CD4-positive, CD25-positive, alpha-beta regulatory T cell (primary cell): ENCODE results near the gene ZNF618. TPM values are rescaled to one million over a fixed set of nuclear protein-coding genes. Genes with fewer than 3 reads are reported as not detected.
A peak's percentile ranks its signal among the peaks of the same experiment; 100 is the strongest.

Experiments
- ATAC-seq, 2 donors: fragments of 150-1000 bp; cut with Tn5 transposase; one replicate each; pipeline ENCODE4 v1.10.0; 2021; ENCODE audit warnings: low read depth in 2 of 2, moderate number of reproducible peaks in 2 of 2, moderate library complexity in 1 of 2
- DNase-seq, 3 donors: peaks; one replicate each; pipeline versions ENCODE4 v3.0.0 to v3.0.0-alpha.2; 2012 to 2022; ENCODE audit warnings: mixed read lengths in 1 of 3
- H3K27ac ChIP-seq: one replicate; pipeline ENCODE4 v1.7.0; 2013; ENCODE audit warnings: mild to moderate bottlenecking, low read length; ENCODE audit not compliant: insufficient read depth, poor library complexity, severe bottlenecking
- H3K27me3 ChIP-seq: one replicate; pipeline ENCODE4 v1.7.0; 2013; ENCODE audit warnings: low read length; ENCODE audit not compliant: control insufficient read depth, insufficient read depth
- H3K36me3 ChIP-seq: one replicate; pipeline ENCODE4 v1.7.0; 2013; ENCODE audit warnings: mild to moderate bottlenecking, low read length, moderate library complexity; ENCODE audit not compliant: control insufficient read depth, insufficient read depth
- H3K4me1 ChIP-seq: 2 replicates; pipeline ENCODE4 v1.7.0; 2013; ENCODE audit warnings: mild to moderate bottlenecking, low read length; ENCODE audit not compliant: insufficient read depth, control insufficient read depth, poor library complexity, severe bottlenecking
- H3K4me3 ChIP-seq: one replicate; pipeline ENCODE4 v1.7.0; 2013; ENCODE audit warnings: low read depth, mild to moderate bottlenecking, low read length, moderate library complexity
- H3K9me3 ChIP-seq, 2 experiments: 1 replicate in 1 of 2; 2 replicates in 1 of 2; pipeline ENCODE4 v1.7.0; 2013; ENCODE audit warnings: low read length in 2 of 2, mild to moderate bottlenecking in 1 of 2, moderate library complexity in 1 of 2; ENCODE audit not compliant: control insufficient read depth in 2 of 2
- H3K27ac Mint-ChIP-seq, 3 donors: one replicate each; pipeline ENCODE4 v1.8.0; 2020 to 2022; ENCODE audit warnings: mild to moderate bottlenecking in 3 of 3, mixed read lengths in 3 of 3, moderate library complexity in 2 of 3
- H3K27me3 Mint-ChIP-seq: one replicate; pipeline ENCODE4 v1.8.0; 2022; ENCODE audit warnings: mild to moderate bottlenecking, mixed read lengths
- H3K36me3 Mint-ChIP-seq: one replicate; pipeline ENCODE4 v1.8.0; 2020; ENCODE audit warnings: mixed read lengths
- H3K4me1 Mint-ChIP-seq, 4 donors: one replicate each; pipeline ENCODE4 v1.8.0; 2020 to 2022; ENCODE audit warnings: mixed read lengths in 4 of 4, mild to moderate bottlenecking in 1 of 4
- H3K4me3 Mint-ChIP-seq, 4 donors: one replicate each; pipeline ENCODE4 v1.8.0; 2020 to 2022; ENCODE audit warnings: mild to moderate bottlenecking in 4 of 4, mixed read lengths in 4 of 4, moderate library complexity in 3 of 4
- H3K9me3 Mint-ChIP-seq, 7 donors: one replicate each; pipeline ENCODE4 v1.8.0; 2020 to 2022; ENCODE audit warnings: mixed read lengths in 7 of 7, mild to moderate bottlenecking in 3 of 7, moderate library complexity in 2 of 7
- polyA plus RNA-seq, 4 donors: library from polyadenylated mRNA; unstranded; fragments of 300-500 nt; fragmentation: Illumina TruSeq; gene quantifications; one replicate each; pipeline ENCODE4 v1.2.3, GENCODE V29; 2021
- total RNA-seq: library from RNA; stranded (reverse); gene quantifications from one replicate; pipeline ENCODE4 v1.2.3, GENCODE V29; 2022

Gene ZNF618
- total and polyA plus RNA-seq, 5 donors from 2014 or later = 0.86 TPM; not detected in 4

DNA sequence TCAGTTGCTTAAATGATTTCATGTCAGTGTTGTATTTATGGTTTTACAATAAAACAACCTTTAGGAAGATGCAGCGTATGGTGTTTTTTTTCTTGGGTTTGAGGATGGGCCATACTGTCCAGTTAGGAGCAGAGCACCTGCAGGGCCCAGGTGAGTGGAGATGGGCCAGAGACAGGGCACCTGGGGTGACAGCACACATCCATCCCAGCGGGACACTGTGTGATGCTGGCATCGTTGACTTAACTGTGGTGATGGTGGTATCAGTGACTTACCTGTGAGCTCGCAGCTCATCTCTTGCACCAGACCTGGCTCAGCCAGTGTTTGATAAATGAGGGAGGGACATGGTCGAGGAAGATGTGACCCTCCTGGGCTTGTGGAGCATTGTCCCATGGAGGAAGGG, 180.4 kb downstream of the ZNF618 start:
- Mint-ChIP-seq H3K27ac (peak overlapping the region in 1 of 3 donors; percentile 17), H3K36me3 (no peaks in the 10 kb centered on the region), H3K4me1 (no peaks in the 10 kb centered on the region), H3K4me3 (no peak overlapping the region), H3K27me3 (peaks cover 6% of the 10 kb centered on the region), H3K9me3 (no peaks in the 10 kb centered on the region)
- Histone ChIP-seq H3K4me3 (no peak overlapping the region), H3K27me3 (no peaks in the 10 kb centered on the region), H3K9me3 (no peaks in the 10 kb centered on the region), H3K27ac (no peak overlapping the region), H3K4me1 (no peaks in the 10 kb centered on the region), H3K36me3 (no peaks in the 10 kb centered on the region)
- DNase-seq (no peak), ATAC-seq (no peak)

DNA sequence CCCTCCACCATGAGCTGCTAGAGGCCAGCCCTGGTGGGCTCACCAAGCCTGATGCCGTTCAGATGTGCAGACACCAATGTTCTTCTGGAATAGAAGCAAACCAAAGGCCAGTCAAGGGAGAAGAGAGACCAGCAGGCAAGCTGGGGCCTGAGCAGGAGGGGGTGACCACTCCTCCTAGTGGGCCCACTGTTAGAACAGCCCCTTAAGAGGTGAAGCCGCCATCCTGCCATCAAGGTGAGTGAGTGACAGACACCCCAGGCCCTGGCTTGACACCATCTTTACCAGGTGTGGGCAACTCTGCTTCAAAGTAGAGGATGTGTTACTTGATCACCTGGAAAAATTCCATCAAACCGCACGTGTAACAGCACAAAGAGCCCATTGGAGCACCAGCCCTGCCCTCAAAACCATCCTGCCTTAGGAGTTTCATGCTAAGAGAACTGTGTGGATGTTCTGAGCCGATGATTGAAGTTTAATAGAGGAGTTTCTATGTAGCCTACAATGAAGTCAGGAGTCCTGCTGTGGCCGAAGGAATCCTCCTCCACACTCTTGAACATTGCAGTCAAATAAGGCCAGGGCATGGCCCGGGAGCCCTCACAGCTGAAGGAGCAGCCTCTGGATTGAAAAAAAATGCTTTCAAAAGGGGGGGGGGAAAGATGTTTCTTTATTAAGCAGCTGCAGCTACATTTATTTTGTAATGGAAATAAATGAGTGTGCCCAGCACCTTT, 181.2 kb downstream of the ZNF618 start:
- no peak overlapping the region for H3K27ac ChIP-seq
- DNase-seq (no peak), ATAC-seq (no peak)
- H3K4me1 ChIP-seq = no peaks in the 10 kb centered on the region
- H3K36me3 ChIP-seq = no peaks in the 10 kb centered on the region
- no peak overlapping the region for H3K4me3 ChIP-seq
- Mint-ChIP-seq H3K4me3 (no peak overlapping the region), H3K4me1 (no peaks in the 10 kb centered on the region), H3K27me3 (peaks cover 12% of the 10 kb centered on the region), H3K27ac (no peak overlapping the region), H3K9me3 (no peaks in the 10 kb centered on the region), H3K36me3 (no peaks in the 10 kb centered on the region)
- no peaks in the 10 kb centered on the region for H3K27me3 ChIP-seq
- no peaks in the 10 kb centered on the region for H3K9me3 ChIP-seq

DNA sequence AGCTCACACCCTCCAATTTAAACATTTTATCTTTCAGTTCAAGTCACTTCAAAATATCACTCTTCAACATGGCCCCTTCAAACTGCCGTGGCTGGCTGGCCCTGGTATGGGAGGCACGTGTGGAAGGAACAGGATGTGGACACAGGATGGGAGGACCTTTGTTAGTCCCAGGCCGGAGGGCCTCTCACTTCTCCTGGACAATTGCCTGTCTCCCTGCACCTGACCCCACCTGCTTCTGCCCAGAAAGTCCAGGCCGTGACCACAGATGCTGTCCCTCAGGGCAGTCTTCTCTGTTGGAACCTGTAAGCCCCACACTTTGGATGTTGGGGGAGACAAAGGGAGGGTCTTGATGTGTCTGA, 182.6 kb downstream of the ZNF618 start:
- ATAC-seq (no peak), DNase-seq (no peak)
- H3K27me3 Mint-ChIP-seq = peaks cover 12% of the 10 kb centered on the region
- H3K9me3 Mint-ChIP-seq = no peaks in the 10 kb centered on the region
- H3K4me3 ChIP-seq = no peak overlapping the region
- H3K36me3 ChIP-seq = no peaks in the 10 kb centered on the region
- H3K4me1 ChIP-seq = no peaks in the 10 kb centered on the region
- no peak overlapping the region for H3K27ac Mint-ChIP-seq
- H3K9me3 ChIP-seq = no peaks in the 10 kb centered on the region
- no peak overlapping the region for H3K4me3 Mint-ChIP-seq
- no peaks in the 10 kb centered on the region for H3K36me3 Mint-ChIP-seq
- no peaks in the 10 kb centered on the region for H3K4me1 Mint-ChIP-seq
- no peak overlapping the region for H3K27ac ChIP-seq
- H3K27me3 ChIP-seq = no peaks in the 10 kb centered on the region

GRCh38 chr9:114059047-114059803, 183.1 kb downstream of the ZNF618 start:
- ATAC-seq (no peak), DNase-seq (no peak)
- Histone ChIP-seq H3K4me3 (no peak overlapping the region), H3K27ac (no peak overlapping the region), H3K36me3 (no peaks in the 10 kb centered on the region), H3K4me1 (no peaks in the 10 kb centered on the region), H3K9me3 (no peaks in the 10 kb centered on the region), H3K27me3 (no peaks in the 10 kb centered on the region)
- peaks cover 12% of the 10 kb centered on the region for H3K27me3 Mint-ChIP-seq
- H3K9me3 Mint-ChIP-seq = no peaks in the 10 kb centered on the region
- no peaks in the 10 kb centered on the region for H3K4me1 Mint-ChIP-seq
- H3K36me3 Mint-ChIP-seq = no peaks in the 10 kb centered on the region
- no peak overlapping the region for H3K27ac Mint-ChIP-seq
- H3K4me3 Mint-ChIP-seq = no peak overlapping the region

DNA sequence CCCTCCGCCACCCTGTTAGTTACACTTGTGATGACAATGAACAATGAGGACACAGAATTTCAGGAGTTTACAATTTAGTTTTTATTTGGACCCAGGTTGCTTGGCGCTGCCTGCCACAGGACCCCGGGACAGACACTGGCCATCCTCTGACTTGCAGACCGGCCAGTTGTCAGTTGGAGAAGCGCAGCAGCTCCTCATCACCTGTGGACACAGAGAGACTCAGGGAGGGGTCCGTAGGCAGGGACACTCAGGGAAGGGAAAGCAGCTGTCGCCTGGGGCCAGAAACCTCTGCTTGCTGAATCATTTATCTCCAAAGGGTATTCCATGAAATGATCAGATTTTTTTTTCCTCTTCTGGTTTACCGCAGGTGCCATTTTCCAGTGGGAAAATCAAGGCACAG, 184.0 kb downstream of the ZNF618 start:
- H3K4me3 Mint-ChIP-seq = no peak overlapping the region
- Histone ChIP-seq H3K27ac (no peak overlapping the region), H3K9me3 (no peaks in the 10 kb centered on the region), H3K27me3 (no peaks in the 10 kb centered on the region), H3K4me1 (no peaks in the 10 kb centered on the region), H3K4me3 (no peak overlapping the region), H3K36me3 (no peaks in the 10 kb centered on the region)
- H3K9me3 Mint-ChIP-seq = no peaks in the 10 kb centered on the region
- ATAC-seq (no peak), DNase-seq (no peak)
- peaks cover 16% of the 10 kb centered on the region for H3K27me3 Mint-ChIP-seq
- no peaks in the 10 kb centered on the region for H3K4me1 Mint-ChIP-seq
- no peak overlapping the region for H3K27ac Mint-ChIP-seq
- H3K36me3 Mint-ChIP-seq = no peaks in the 10 kb centered on the region

DNA sequence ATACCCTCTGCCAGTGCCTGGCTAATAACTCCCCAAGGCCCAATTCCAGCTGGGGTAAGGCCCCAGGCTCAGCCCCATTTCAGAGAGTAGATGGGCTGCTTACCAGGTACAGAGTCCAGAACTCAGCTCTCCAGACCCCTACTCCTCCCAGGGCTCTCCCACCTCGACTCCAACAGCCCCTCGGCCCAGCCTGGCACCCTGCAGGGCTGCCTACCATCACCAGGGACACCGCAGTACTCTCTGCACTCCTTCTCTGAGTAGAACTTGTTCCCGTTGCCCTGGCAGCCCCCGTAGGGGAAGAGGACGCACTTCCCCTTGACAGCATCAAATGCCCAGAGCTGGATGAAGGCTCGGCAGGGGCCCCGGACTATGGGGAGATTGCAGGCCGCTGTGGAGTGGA, 184.6 kb downstream of the ZNF618 start:
- H3K4me3 Mint-ChIP-seq = no peak overlapping the region

DNA sequence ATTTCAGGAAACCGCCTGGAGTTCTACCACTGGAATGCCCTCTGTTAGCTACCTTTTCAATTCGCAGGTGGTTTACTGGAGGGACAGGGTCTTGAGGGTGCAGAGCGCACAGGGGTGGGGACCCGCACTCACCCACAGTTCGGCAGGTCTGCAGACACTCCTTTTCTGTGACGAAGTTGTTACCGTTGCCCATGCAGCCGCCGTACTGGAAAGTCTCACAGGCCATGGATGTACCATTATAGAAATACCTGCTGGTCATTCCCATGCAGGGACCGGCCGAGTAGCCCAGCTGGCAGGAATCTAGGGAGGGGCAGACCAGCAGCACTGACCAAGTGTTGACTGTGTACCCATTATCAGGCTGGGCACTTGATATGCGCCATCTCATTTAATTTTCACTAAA, 185.2 kb downstream of the ZNF618 start:
- Histone ChIP-seq H3K4me1 (no peaks in the 10 kb centered on the region), H3K27me3 (no peaks in the 10 kb centered on the region), H3K36me3 (no peaks in the 10 kb centered on the region), H3K4me3 (no peak overlapping the region), H3K27ac (no peak overlapping the region), H3K9me3 (no peaks in the 10 kb centered on the region)
- no peak for ATAC-seq
- Mint-ChIP-seq H3K4me3 (no peak overlapping the region), H3K27ac (no peak overlapping the region), H3K36me3 (no peaks in the 10 kb centered on the region), H3K27me3 (peaks cover 16% of the 10 kb centered on the region), H3K4me1 (no peaks in the 10 kb centered on the region), H3K9me3 (no peaks in the 10 kb centered on the region)
- no peak for DNase-seq

More for the DNA sequence above, 184.6 kb downstream of the ZNF618 start:
- Histone ChIP-seq H3K4me3 (no peak overlapping the region), H3K27me3 (no peaks in the 10 kb centered on the region), H3K36me3 (no peaks in the 10 kb centered on the region), H3K27ac (no peak overlapping the region), H3K9me3 (no peaks in the 10 kb centered on the region), H3K4me1 (no peaks in the 10 kb centered on the region)
- ATAC-seq (no peak), DNase-seq (no peak)
- Mint-ChIP-seq H3K4me1 (no peaks in the 10 kb centered on the region), H3K36me3 (no peaks in the 10 kb centered on the region), H3K27ac (no peak overlapping the region), H3K9me3 (no peaks in the 10 kb centered on the region), H3K27me3 (peaks cover 16% of the 10 kb centered on the region)
